HG02840 (cell line): ENCODE data around the gene GCH1.

Source experiments
- ATAC-seq: cut with Tn5 transposase; IDR thresholded peaks from one replicate; pipeline ENCODE4 v1.9.1; 2021; ENCODE audit warnings: mild to moderate bottlenecking, moderate library complexity, moderate number of reproducible peaks; ENCODE audit not compliant: unreplicated experiment, low FRiP score

Gene GCH1

DNA sequence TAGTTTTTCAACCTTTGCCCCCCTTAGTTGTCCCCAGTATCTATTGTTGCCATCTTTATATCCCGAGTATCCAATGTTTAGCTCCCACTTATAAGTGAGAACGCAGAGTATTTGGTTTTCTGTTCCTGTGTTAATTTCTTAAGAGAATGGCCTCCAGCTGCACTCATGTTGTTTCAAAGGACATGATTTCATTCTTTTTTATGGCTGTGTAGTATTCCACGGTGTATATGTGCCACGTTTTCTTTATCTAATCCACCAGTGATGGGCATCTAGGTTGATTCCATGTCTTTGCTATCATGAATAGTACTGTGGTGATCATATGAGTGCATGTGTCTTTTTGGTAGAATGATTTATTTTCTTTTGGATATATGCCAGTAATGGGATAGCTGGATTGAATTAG, 72.0 kb downstream of the GCH1 start:
- ATAC-seq: no peak

DNA sequence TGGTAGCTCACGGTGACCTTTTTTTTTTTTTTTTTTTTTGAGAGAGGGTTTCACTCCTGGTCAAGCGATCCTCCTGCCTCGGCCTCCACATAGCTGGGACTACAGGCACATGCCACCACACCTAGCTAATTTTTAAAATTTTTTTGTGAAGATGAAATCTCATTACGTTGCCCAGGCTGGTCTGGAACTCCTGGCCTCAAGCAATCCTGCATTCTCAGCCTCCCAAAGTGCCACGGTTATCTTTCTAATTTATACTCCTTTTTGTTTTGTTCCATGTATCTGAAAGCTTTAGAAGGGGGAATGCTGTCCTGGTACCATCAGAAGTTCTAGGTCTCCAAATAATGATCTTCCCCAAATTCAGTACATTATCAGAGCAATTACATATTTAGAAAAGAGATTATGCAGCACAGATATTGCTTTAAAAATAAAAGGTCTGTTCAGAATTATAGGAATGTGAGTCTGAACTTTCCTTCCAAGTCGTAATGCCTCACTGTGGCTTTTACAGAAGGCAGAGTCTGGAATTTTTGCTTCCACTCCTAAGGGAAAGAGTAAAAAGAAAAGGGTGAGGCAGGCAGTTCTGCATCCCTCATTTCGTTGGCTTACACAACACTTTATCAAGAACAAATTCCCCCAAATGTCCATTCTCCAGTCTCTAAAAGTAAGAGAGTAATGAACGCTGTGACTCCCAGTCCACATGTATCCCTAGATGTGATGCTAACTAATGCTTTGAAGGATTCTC, 73.0 kb downstream of the GCH1 start:
- ATAC-seq: no peak

DNA sequence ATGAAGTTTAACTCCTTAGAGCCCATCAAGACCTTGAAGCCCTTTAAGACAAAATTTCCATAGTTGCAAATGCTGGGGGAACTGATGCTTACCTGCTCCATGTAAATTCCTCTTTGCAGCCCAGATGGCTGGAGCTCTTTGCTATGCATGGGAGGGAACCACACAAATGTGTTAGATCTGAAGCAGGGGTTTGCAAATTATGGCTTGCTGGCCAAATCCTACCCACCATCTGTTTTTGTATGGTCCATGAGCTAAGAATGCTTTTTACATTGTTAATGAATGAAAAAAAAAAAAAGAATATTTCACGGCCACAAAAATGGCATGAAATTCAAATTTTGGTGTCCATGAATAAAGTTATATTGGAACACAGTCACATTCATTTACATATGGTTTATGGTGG, 74.6 kb downstream of the GCH1 start:
- no peak for ATAC-seq

DNA sequence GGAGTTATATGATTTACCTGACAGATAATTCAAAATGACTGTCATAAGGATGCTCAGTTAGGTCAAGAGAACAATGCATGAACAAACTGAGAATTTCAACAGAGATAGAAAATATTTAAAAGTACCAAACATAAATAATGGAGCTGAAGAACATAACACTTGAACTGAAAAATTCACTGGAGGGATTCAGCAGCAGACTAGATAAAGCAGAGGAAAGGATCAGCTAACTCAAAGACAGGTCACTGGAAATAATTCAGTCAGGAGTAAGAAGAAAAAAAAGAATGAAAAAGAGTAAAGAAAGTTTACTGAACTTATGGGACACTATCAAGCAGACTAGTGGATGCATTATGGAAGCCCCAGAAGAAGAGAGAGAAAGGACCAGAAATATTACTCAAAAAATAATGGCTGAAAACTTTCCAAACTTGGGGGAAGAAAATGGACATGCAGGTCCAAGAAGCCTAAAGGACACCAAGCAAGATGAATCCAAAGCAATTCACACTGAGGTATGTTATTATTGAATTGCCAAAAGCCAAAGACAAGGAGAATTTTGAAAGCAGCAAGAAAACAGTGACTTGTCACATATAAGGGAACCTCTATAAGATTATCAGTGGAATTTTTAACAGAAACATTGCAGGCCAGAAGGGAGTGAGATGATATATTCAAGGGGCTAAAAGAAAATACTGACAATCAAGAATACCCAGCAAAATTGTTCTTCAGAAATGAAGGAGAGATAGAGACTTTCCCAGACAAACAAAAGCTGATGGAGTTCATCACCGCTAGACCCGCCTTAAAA, 78.7 kb downstream of the GCH1 start:
- ATAC-seq: no peak

DNA sequence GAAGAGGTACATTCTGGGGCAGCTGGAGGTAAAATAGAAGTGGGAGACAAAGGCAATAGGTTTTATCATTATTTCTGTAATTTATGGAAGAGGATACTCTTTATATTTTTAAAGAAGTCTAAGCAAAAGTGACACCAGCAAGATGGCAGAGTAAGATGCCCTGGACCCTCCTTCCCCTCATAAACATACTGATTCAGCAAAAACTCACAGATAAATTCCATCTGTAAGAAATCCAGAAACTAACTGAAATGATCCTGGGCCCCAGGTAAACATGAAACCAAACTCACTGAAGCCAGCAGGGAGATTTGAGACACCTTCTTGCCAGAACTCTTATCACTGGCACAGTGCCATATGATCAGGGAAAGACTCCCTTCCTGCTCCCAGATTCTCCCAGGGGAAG, 79.9 kb downstream of the GCH1 start:
- ATAC-seq: no peak

DNA sequence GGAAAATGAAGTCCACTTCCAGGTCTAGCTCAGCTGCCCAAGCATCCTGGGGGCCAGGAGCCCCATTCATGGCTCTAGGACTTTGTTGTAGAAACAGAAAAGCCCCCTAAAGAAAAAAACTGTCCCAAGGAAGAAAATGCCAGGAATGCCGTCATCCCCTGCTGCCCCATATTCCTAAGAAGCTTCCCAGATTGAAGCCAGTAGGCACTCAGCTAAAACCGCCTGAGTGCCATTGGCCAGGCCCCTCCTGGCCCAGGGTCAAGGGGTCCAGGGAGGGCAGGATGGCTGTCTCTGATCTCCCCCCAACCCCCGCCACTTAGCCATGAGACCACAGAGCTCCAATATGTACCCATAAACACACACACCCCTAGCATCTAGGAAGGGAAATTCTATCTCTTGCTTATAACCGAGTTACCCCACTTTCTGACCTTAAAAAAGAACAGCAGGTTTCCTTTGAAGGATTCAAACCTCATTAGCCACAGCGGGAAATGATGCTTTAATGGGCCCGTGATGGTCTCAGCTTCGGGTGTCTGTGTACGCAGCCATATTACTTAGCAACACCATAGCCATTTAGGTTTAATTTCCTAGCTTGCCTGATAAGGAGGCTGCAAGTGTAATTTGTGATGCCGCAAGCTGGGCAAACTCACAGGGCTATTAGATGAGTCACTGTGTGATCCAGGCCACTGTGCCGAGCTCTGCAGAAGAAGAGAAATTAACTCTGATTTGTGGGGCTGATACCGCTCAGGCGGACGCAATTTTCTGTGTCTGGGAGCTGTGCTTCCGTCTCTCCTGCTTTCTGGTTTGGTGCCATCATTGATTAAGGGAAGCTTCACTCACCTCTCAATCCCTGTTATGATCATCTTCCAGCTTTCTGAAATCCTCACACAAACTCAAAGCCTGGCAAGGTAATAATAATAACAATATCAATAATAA, 84.2 kb downstream of the GCH1 start:
- no peak for ATAC-seq

DNA sequence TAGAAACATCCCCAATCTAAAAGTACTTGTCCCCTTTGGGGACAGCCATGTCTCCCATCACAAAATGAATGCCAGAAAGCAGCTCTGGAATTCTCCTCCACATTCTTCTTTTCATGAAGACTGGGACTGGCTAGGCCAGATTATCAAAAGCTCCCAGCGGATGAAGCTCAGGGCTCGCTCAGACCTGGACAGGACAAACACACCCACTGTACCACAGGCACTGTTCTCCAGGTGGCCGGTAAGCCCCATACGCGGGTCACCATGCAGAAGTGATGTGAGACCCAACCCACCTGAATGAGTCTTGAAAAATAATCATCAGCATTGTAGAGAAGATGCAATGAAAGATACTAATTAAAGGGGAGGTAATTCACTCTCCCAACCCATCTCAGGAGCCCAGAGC, 85.1 kb downstream of the GCH1 start:
- ATAC-seq: no peak

DNA sequence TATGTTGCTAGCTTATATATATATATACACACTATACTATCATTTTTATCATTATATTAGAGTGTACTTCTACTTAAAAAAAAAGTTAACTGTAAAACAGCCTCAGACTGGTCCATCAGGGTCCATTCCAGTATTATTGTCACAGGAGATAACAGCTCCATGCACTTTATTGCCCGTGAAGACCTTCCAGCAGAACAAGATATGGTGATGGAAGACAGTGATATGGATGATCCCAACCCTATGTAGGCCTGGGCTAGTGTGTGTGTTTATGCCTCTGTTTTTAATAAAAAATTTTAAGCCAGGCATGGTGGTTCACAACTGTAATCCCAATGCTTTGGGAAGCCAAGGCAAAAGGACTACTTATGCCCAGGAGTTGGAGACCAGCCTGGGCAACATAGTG, 86.2 kb downstream of the GCH1 start:
- no peak for ATAC-seq

DNA sequence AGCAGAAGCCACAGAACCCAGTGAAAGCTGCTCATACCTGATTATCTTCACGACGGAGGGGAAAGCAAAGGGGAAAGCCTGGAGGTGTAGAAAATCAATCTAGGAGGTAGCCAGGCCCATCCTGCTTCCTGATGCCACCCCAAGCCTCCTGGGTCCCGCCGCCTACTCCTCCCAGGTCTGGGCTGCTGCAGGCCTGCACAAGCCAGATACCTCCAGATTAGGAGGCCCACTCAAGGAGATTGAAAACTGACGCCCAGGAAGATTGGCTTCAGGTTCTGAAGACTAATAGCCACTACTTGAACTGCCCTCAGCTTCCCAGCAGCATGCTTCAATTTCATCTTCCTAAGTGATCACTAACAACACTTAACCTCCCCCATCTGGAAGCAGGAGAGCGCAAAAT, 87.1 kb downstream of the GCH1 start:
- no peak for ATAC-seq

DNA sequence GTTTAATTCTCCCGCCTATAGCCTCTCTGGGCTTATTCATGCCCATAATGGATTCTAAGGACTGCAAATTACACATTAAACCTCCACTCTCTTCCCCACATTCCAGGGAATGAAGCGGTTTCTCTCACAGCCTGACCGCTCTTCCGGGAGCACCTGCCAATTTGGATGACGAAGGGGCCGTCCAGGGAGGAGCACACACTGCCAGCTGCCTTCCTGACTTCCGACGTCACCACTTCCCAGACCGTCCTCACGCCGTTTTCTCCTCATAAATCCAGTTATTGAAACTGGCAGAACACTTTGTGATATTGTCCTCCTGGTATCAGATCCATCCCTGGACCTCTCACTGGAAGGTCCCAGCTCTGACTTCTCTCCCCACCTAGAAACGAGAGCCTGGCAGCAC, 87.6 kb downstream of the GCH1 start:
- ATAC-seq: no peak

DNA sequence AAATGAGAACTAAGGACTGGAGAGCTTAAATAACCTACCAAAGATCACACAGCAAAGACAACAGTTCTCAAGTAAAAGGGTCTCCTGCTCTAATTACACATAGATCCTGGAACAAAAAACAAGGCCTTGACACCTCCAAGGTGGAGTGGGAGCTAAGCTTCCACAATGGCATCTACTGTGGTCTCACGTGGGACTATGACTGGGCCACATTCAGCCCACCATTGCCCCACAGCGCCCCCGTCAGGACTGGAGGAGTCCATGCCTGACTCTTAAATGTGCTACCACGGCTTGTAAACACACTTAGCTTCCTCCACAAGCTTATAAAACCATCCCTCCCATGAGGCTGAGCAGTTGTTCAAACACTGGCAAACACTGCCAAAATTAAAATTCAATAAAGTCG, 88.5 kb downstream of the GCH1 start:
- no peak for ATAC-seq

DNA sequence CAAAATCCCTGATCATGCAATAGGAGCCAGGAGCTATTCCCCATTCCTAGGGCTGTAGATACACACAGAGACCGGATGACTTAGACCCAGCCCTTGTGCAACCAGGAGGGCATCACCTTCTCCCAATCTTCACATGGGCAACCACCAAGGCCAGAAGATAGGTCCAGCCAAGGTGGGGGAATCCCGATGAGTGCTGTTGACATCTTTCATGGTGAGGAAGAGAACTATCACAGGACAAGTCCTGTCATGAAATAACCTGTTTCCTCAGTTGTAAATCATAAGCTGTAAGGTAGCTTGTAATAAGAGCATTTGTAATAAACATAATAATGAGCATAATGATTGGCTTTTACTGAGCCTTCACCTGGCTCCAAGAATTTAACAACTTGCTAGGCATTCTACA, 89.5 kb downstream of the GCH1 start:
- ATAC-seq: no peak

DNA sequence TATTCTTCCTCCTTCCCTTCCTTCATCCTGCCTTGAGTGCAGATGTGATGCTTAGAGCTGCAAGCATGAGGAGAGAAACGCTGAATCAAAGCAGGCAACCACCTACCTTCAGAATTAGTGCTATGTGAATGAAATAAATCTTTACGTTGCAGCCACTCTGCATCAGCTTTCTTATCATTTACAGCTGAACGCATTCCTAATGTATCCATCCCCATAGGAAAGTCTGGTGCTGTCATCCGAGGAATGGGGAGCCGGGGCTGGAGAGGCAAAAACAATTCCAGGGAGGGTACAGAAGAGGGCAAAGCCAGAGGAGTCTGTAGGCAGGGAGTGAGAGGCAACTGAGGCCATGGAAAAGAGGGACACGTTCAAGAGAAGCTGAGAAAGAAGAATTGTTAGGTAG, 90.0 kb downstream of the GCH1 start:
- no peak for ATAC-seq

DNA sequence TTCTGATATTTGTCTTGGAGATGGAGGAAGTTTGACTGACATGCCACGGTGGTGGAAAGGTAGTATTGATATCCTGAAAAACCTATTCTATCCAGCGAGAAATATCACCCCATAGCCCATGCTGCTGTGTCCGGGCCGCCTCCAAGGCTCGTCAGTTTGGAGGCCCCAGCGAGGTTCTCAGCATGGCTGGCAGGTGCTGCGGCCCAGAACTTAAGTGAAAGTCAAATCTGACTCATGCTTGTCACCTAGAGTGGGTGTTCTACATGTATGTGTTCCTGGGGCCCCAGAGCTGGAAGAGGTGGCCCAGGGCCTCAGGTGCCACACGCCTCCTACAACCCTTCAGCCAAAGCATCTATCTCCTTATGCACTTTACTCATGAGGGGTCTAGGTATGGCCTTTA, 92.9 kb downstream of the GCH1 start:
- no peak for ATAC-seq

DNA sequence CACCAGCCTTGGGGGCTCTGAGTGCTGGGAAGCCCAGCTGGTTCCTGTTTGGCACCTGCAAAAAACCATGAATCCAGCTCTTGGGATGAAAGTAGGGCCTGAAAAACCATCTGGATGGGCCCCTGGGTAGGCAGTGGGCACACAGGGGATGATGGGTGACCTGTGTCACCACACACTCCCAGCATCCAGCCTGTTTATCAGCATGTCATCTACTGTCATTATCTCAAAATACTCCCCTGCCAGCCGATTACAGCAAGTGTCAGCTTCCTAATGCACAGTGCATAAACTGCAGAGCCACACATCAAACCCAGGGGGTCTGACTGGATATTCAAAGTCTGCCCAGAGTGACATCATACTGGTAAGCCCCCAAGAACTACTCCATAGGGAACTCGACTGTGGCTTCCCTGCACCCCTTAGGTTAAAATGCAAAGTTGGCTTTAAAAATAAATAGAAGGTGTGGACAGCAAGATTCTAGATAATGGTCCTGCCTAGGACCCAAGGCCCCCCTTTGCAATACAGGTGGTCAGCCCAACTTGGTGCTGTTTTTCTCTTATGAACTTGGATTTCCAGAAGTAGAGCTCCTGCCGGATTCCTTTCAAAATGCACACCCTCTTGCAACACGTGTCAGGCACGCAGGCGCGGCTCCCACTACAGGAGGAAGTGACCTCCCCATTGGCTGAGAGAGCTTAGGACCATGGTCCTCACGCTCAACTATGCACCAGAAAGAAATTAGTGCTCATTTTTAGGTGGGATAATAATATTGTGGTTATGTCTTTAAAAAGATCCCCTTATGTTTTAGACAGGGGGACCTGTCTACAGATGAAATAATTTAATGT, 94.1 kb downstream of the GCH1 start:
- ATAC-seq: no peak

DNA sequence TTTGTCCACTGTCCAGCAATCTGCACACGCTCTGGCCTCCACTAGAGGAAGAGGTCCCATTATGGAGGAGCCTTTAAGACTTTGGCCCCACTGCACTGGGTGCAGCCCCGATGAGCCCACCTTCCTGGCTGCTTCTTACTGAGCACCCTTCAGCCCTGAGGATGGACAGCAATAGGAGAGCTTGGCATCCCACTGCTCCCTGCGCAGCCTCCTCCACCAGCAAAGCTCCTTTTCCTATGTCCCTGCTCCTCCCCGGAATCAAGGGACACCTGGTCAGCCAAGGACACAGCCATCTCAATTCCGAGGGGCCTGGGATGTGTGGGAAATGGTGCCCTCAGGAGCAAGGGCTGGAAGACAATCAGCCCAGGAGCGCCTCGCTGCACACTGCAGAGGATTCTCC, 94.7 kb downstream of the GCH1 start:
- no peak for ATAC-seq

DNA sequence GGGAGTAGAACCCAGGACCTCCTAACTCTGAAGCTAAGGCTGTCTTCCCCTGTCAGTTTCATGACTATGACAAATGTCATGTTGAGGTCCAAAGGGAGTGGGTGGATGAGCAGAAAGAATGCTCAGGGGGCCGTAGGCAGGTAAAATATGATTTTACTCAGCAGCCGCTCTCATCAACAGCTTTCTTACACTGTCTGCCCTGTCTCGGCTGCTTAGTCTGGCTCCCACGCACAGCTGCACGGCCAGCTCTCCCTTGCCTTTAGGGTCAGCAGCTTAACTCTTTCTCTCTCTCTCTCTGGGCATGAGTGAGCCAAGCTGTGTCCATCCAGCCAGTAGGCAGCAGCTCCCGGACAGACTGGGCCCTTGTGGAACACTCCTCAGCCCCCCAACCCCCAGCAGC, 95.2 kb downstream of the GCH1 start:
- ATAC-seq: no peak

DNA sequence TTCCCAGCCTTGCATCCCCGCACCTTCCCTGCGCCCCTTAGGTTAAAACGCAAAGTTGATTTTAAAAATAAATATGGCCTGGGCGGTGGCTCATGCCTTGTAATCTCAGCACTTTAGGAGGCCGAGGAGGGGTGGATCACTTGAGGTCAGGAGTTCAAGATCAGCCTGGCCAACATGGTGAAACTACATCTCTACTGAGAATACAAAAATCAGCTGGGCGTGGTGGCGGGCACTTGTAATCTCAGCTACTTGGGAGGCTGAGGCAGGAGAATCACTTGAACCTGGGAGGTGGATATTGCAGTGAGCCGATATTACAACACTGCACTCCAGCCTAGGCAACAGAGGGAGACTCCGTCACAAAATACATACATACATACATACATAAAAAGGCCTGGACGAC, 96.0 kb downstream of the GCH1 start:
- no peak for ATAC-seq

DNA sequence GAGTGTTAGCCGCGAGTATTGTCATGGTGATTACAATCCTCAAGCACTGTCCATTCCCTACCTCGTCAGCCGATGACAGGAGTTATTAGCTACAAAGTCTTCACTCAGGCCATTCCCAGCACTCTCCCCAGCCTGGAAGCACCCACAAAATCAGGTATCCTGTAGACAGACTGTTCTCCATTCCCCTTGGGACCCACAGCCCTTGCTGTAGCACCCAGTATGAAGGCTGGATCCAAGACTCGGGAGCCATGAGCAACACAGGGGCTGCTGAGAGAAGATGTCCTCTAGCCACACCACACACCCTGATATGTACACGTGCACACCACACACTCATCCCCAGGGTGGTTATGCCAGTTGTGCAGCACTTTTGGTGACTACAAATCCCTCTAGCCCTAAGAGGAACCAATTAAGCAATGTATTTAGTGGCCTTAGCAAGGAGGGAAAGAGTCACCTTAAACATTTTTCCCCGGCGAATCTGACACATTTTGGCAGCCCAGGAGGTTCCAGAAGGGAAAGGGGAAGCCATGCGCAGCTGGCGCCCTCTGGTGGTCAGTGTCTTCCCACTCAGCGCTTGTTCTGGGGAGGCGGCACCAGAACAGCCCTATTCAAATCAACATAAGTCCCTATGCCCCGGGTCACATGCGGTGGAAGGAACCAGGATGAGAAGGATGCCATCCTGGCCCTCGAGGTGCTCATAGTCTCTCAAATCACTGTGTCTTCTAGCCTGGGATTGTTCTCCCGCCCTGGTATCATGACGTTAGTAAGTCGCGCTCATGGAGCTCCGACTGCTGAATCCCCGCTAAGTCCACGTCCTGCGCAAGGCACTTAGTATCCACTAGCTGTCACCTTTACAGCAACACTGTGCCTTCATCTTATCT, 96.9 kb downstream of the GCH1 start:
- ATAC-seq: no peak
